ENCODE data around the gene CSNK1G1.
"Not testable (repeated sequence)": the region's sequence is repeated elsewhere in the genome, so short reads cannot be mapped to it uniquely, and the experiment has no call there.

Gene CSNK1G1

GRCh38 chr15:64222573-64223366, 133.2 kb downstream of the CSNK1G1 start:
- H3K4me1 ChIP-seq (ENCODE audit: control insufficient read depth in 1 of 2, insufficient read depth in 2 of 2, low read length in 2 of 2) = no peaks in the 10 kb centered on the region
- H4K8ac ChIP-seq (ENCODE audit: low read depth, low read length) = no peak overlapping the region
- no peak overlapping the region for H4K91ac ChIP-seq (ENCODE audit: low read depth, low read length)
- H3K9ac ChIP-seq (ENCODE audit: low read length) = no peak overlapping the region
- H3K36me3 ChIP-seq (ENCODE audit: control insufficient read depth in 1 of 2, insufficient read depth in 2 of 2, low read length in 2 of 2) = peaks cover 3 to 4% of the 10 kb centered on the region in 2 experiments
- H3K23ac ChIP-seq (ENCODE audit: low read length) = no peak overlapping the region
- H2AK5ac ChIP-seq (ENCODE audit: low read length) = no peak overlapping the region
- no peak overlapping the region for H3K18ac ChIP-seq (ENCODE audit: low read length)
- no peak overlapping the region for H3K14ac ChIP-seq (ENCODE audit: low read length)
- no peak overlapping the region for H2AFZ ChIP-seq (ENCODE audit: insufficient read depth, low read length, poor library complexity)
- no peak overlapping the region for H4K12ac ChIP-seq (ENCODE audit: low read depth, low read length)
- H3K4me3 ChIP-seq (ENCODE audit: low read depth, low read length) = no peak overlapping the region
- H3K27ac ChIP-seq (ENCODE audit: low read depth, low read length) = no peak overlapping the region
- H2BK5ac ChIP-seq (ENCODE audit: low read depth, low read length, poor library complexity) = no peak overlapping the region
- H3K79me1 ChIP-seq (ENCODE audit: low read length) = no peaks in the 10 kb centered on the region
- no peak overlapping the region for H2BK12ac ChIP-seq (ENCODE audit: low read length)
- DNase-seq = no peak
- no CpG with 5 or more reads among the region's 3 CpGs for WGBS (ENCODE audit: extremely low coverage, insufficient coverage, insufficient read length)
- H3K79me2 ChIP-seq (ENCODE audit: control insufficient read depth, insufficient read depth, low read length, poor library complexity) = no peaks in the 10 kb centered on the region
- H3K4me2 ChIP-seq (ENCODE audit: low read length) = no peak overlapping the region
- H2BK120ac ChIP-seq (ENCODE audit: insufficient read depth, low read length, poor library complexity) = no peak overlapping the region
- H3K27me3 ChIP-seq (ENCODE audit: insufficient read depth, low read length) = no peaks in the 10 kb centered on the region
- peaks cover 2% of the 10 kb centered on the region for H3K9me3 ChIP-seq (ENCODE audit: insufficient read depth, low read depth, low read length)
- H3K4ac ChIP-seq (ENCODE audit: low read depth, low read length) = no peak overlapping the region

DNA sequence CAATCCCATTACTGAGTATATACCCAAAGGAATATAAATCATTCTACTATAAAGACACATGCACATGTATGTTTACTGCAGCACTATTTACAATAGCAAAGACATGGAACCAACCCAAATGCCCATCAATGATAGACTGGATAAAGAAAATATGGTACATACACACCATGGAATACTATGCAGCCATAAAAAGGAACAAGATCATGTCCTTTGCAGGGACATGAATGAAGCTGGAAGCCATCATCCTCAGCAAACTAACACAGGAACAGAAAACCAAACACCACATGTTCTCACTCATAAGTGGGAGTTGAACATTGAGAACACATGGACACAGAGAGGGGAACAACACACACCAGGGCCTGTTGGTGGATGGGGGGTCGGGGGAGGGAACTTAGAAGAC, 134.1 kb downstream of the CSNK1G1 start:
- WGBS (ENCODE audit: extremely low coverage, insufficient coverage, insufficient read length) = no CpG with 5 or more reads among the region's 1 CpG
- not testable (repeated sequence) for H2AFZ ChIP-seq (ENCODE audit: insufficient read depth, low read length, poor library complexity); H3K4me2 ChIP-seq (ENCODE audit: low read length)

DNA sequence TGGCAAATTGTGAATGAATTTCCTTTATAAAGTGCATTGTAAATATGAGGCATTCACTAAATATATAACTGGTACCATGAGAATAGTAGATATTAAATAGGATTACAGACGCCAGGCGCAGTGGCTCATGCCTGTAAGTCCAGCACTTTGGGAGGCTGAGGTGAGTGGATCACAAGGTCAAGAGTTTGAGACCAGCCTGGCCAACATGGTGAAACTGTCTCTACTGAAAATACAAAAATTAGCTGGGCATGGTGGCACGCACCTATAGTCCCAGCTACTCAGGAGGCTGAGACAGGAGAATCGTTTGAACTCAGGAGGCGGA, 138.6 kb downstream of the CSNK1G1 start:
- H3K79me1 ChIP-seq (ENCODE audit: low read length); H4K8ac ChIP-seq (ENCODE audit: low read depth, low read length): not testable (repeated sequence)
- WGBS (ENCODE audit: extremely low coverage, insufficient coverage, insufficient read length) = no CpG with 5 or more reads among the region's 5 CpGs

More for the DNA sequence above, 134.1 kb downstream of the CSNK1G1 start:
- not testable (repeated sequence) for H3K79me2 ChIP-seq (ENCODE audit: control insufficient read depth, insufficient read depth, low read length, poor library complexity); H3K18ac ChIP-seq (ENCODE audit: low read length); H2AK5ac ChIP-seq (ENCODE audit: low read length); DNase-seq; H3K27ac ChIP-seq (ENCODE audit: low read depth, low read length); H3K14ac ChIP-seq (ENCODE audit: low read length); H3K4me3 ChIP-seq (ENCODE audit: low read depth, low read length); H3K36me3 ChIP-seq (ENCODE audit: control insufficient read depth in 1 of 2, insufficient read depth in 2 of 2, low read length in 2 of 2); H2BK12ac ChIP-seq (ENCODE audit: low read length); H3K9ac ChIP-seq (ENCODE audit: low read length); H3K79me1 ChIP-seq (ENCODE audit: low read length); H2BK120ac ChIP-seq (ENCODE audit: insufficient read depth, low read length, poor library complexity); H3K23ac ChIP-seq (ENCODE audit: low read length); H4K91ac ChIP-seq (ENCODE audit: low read depth, low read length); H2BK5ac ChIP-seq (ENCODE audit: low read depth, low read length, poor library complexity); H3K4me1 ChIP-seq (ENCODE audit: control insufficient read depth in 1 of 2, insufficient read depth in 2 of 2, low read length in 2 of 2); H4K12ac ChIP-seq (ENCODE audit: low read depth, low read length); H3K27me3 ChIP-seq (ENCODE audit: insufficient read depth, low read length); H3K4ac ChIP-seq (ENCODE audit: low read depth, low read length); H4K8ac ChIP-seq (ENCODE audit: low read depth, low read length); H3K9me3 ChIP-seq (ENCODE audit: insufficient read depth, low read depth, low read length)

DNA sequence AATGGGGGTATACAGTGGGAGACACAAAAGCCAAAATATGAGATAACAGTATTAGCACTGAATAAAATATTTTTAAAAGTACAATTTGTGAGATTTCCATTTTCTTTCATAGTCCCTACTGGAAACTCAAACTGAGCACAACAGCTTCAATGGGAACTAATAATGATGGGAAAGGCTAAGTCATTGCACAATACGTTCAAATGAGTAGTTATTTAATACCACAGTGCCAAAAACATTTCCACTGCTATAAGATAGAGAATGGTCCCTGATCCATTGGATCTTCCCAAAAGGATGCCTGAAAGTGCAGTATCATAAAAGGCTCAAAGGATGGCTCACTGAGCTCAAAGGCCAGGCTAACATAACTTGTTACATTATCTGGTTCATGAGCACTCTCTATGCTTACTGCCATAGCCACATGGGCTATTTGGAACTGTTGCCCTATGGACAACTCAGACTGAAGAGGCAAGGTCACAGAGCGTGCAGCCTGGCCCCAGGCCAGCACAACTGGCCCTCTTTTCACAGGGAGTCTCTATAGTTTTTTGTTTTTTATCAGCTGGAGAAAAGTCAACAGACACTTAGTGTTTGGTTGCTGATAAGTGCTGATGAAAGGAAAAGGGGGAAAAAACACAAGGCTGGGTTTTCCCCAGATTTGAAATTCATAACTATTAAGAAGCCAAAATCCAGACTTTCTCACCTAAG, 139.1 kb downstream of the CSNK1G1 start:
- Histone ChIP-seq H3K36me3 (ENCODE audit: control insufficient read depth in 1 of 2, insufficient read depth in 2 of 2, low read length in 2 of 2) (peaks cover 0 to 2% of the 10 kb centered on the region in 2 experiments), H3K27ac (ENCODE audit: low read depth, low read length) (no peak overlapping the region), H3K23ac (ENCODE audit: low read length) (no peak overlapping the region), H3K14ac (ENCODE audit: low read length) (no peak overlapping the region), H2AK5ac (ENCODE audit: low read length) (no peak overlapping the region), H3K4me2 (ENCODE audit: low read length) (no peak overlapping the region), H3K9ac (ENCODE audit: low read length) (no peak overlapping the region), H2BK5ac (ENCODE audit: low read depth, low read length, poor library complexity) (no peak overlapping the region), H3K4me1 (ENCODE audit: control insufficient read depth in 1 of 2, insufficient read depth in 2 of 2, low read length in 2 of 2) (no peaks in the 10 kb centered on the region), H2BK120ac (ENCODE audit: insufficient read depth, low read length, poor library complexity) (no peak overlapping the region), H4K12ac (ENCODE audit: low read depth, low read length) (no peak overlapping the region), H3K4ac (ENCODE audit: low read depth, low read length) (no peak overlapping the region), H4K91ac (ENCODE audit: low read depth, low read length) (no peak overlapping the region), H2BK12ac (ENCODE audit: low read length) (no peak overlapping the region), H4K8ac (ENCODE audit: low read depth, low read length) (no peak overlapping the region), H3K79me1 (ENCODE audit: low read length) (no peaks in the 10 kb centered on the region), H3K18ac (ENCODE audit: low read length) (no peak overlapping the region), H2AFZ (ENCODE audit: insufficient read depth, low read length, poor library complexity) (no peak overlapping the region), H3K27me3 (ENCODE audit: insufficient read depth, low read length) (no peaks in the 10 kb centered on the region), H3K79me2 (ENCODE audit: control insufficient read depth, insufficient read depth, low read length, poor library complexity) (no peaks in the 10 kb centered on the region), H3K9me3 (ENCODE audit: insufficient read depth, low read depth, low read length) (no peaks in the 10 kb centered on the region), H3K4me3 (ENCODE audit: low read depth, low read length) (no peak overlapping the region)
- DNase-seq = no peak
- no CpG with 5 or more reads among the region's 2 CpGs for WGBS (ENCODE audit: extremely low coverage, insufficient coverage, insufficient read length)

More for the DNA sequence above, 138.6 kb downstream of the CSNK1G1 start:
- H2BK12ac ChIP-seq (ENCODE audit: low read length); H3K23ac ChIP-seq (ENCODE audit: low read length); H3K4ac ChIP-seq (ENCODE audit: low read depth, low read length); H2BK5ac ChIP-seq (ENCODE audit: low read depth, low read length, poor library complexity); H3K9ac ChIP-seq (ENCODE audit: low read length); H3K18ac ChIP-seq (ENCODE audit: low read length); DNase-seq; H4K91ac ChIP-seq (ENCODE audit: low read depth, low read length); H4K12ac ChIP-seq (ENCODE audit: low read depth, low read length); H3K27ac ChIP-seq (ENCODE audit: low read depth, low read length); H3K4me1 ChIP-seq (ENCODE audit: control insufficient read depth in 1 of 2, insufficient read depth in 2 of 2, low read length in 2 of 2); H3K9me3 ChIP-seq (ENCODE audit: insufficient read depth, low read depth, low read length); H2AFZ ChIP-seq (ENCODE audit: insufficient read depth, low read length, poor library complexity); H3K14ac ChIP-seq (ENCODE audit: low read length); H2AK5ac ChIP-seq (ENCODE audit: low read length); H3K79me2 ChIP-seq (ENCODE audit: control insufficient read depth, insufficient read depth, low read length, poor library complexity); H3K4me3 ChIP-seq (ENCODE audit: low read depth, low read length); H2BK120ac ChIP-seq (ENCODE audit: insufficient read depth, low read length, poor library complexity); H3K4me2 ChIP-seq (ENCODE audit: low read length); H3K36me3 ChIP-seq (ENCODE audit: control insufficient read depth in 1 of 2, insufficient read depth in 2 of 2, low read length in 2 of 2); H3K27me3 ChIP-seq (ENCODE audit: insufficient read depth, low read length): not testable (repeated sequence)
